B cell (primary cell): Measurements from ENCODE around the gene RP9. TPM values are rescaled to one million over a fixed set of nuclear protein-coding genes. Genes with fewer than 3 reads are reported as not detected.
A peak's percentile ranks its signal among the peaks of the same experiment; 100 is the strongest.

Experiments
- ATAC-seq: fragments of 200-7000 bp; cut with Tn5 transposase; one replicate; pipeline ENCODE4 v1.10.0; 2021; ENCODE audit warnings: low read depth, mild to moderate bottlenecking, moderate number of reproducible peaks, moderate library complexity
- CTCF ChIA-PET: fragments of 350-600 bp; sonication (Branson Sonifier 250); formaldehyde crosslinking; loops from one replicate; lab custom pipeline; 2021; ENCODE audit warnings: antibody characterized with exemption, inconsistent platforms; lab: Charles Lee
- POLR2A ChIA-PET: fragments of 350-600 bp; sonication (Branson Sonifier 250); formaldehyde crosslinking; loops from one replicate; lab custom pipeline; 2021; ENCODE audit warnings: antibody characterized with exemption; lab: Charles Lee
- DNase-seq: peaks from one replicate; pipeline ENCODE4 v3.0.0; 2013
- H2AFZ ChIP-seq: 2 replicates; pipeline ENCODE4 v1.6.1; 2012; ENCODE audit warnings: mild to moderate bottlenecking, low read depth, low read length; ENCODE audit not compliant: insufficient read depth, poor library complexity, severe bottlenecking
- H3K27ac ChIP-seq, 2 donors: 1 replicate in 1 of 2; 2 replicates in 1 of 2; pipeline ENCODE4 v1.5.1; 2012 to 2013; ENCODE audit warnings: low read length in 2 of 2, mild to moderate bottlenecking in 2 of 2, moderate library complexity in 1 of 2
- H3K27me3 ChIP-seq, 4 experiments: fragments of 200-600 bp in 1 of 4; sonication (generic) in 1 of 4; replicated peaks in 1 of 4; 1 replicate in 2 of 4; 2 replicates in 2 of 4; pipeline versions ENCODE4 v1.6.1 to v1.7.0; 2013 to 2016; ENCODE audit warnings: low read length in 3 of 4, mild to moderate bottlenecking in 2 of 4, mixed read lengths in 1 of 4, moderate library complexity in 1 of 4; ENCODE audit not compliant: insufficient read depth in 4 of 4, control insufficient read depth in 3 of 4; ENCODE audit errors: control extremely low read depth in 1 of 4
- H3K36me3 ChIP-seq, 2 experiments: replicated peaks in 1 of 2; 1 replicate in 1 of 2; 2 replicates in 1 of 2; pipeline versions ENCODE4 v1.6.1 to v1.7.1; 2013; ENCODE audit warnings: low read length in 1 of 2; ENCODE audit not compliant: insufficient read depth in 2 of 2, control insufficient read depth in 1 of 2; ENCODE audit errors: control extremely low read depth in 1 of 2, extremely low read depth in 1 of 2
- H3K4me1 ChIP-seq, 2 donors: fragments of 200-600 bp in 1 of 2; sonication (generic) in 1 of 2; 1 replicate in 1 of 2; 2 replicates in 1 of 2; pipeline versions ENCODE4 v1.5.1 to v1.6.1; 2013 to 2017; ENCODE audit warnings: low read length in 2 of 2; ENCODE audit not compliant: control insufficient read depth in 2 of 2, insufficient read depth in 2 of 2
- H3K4me2 ChIP-seq: replicated peaks from 2 replicates; pipeline ENCODE3; 2012; ENCODE audit warnings: mild to moderate bottlenecking, low read depth, low read length; ENCODE audit not compliant: poor library complexity, severe bottlenecking
- H3K4me3 ChIP-seq, 5 experiments: fragments of 200-600 bp in 1 of 5; sonication (generic) in 1 of 5; 1 replicate in 3 of 5; 2 replicates in 2 of 5; pipeline versions ENCODE4 v1.5.1 to v1.7.0; 2011 to 2016; ENCODE audit warnings: low read length in 4 of 5, mild to moderate bottlenecking in 4 of 5, low read depth in 2 of 5, control low read depth in 1 of 5, moderate library complexity in 1 of 5; ENCODE audit not compliant: insufficient read depth in 1 of 5; ENCODE audit errors: control extremely low read depth in 1 of 5, extremely low read depth in 1 of 5
- H3K79me2 ChIP-seq: fragments of 200-600 bp; sonication (generic); one replicate; pipeline ENCODE4 v1.6.0; 2016; ENCODE audit warnings: low read length; ENCODE audit not compliant: control insufficient read depth, insufficient read depth
- H3K9ac ChIP-seq: fragments of 200-600 bp; sonication (generic); 2 replicates; pipeline ENCODE4 v1.6.1; 2017; ENCODE audit warnings: mild to moderate bottlenecking, low read length, moderate library complexity
- H3K9me3 ChIP-seq, 3 donors: one replicate each; pipeline versions ENCODE4 v1.6.1 to v1.7.1; 2013; ENCODE audit warnings: low read length in 2 of 3; ENCODE audit not compliant: control insufficient read depth in 2 of 3, insufficient read depth in 1 of 3; ENCODE audit errors: control extremely low read depth in 1 of 3
- H4K20me1 ChIP-seq: 2 replicates; pipeline ENCODE4 v1.6.0; 2012; ENCODE audit warnings: mild to moderate bottlenecking, low read length; ENCODE audit not compliant: insufficient read depth, control insufficient read depth, poor library complexity, severe bottlenecking
- H3K27ac Mint-ChIP-seq: one replicate; pipeline ENCODE4 v1.8.0; 2021; ENCODE audit warnings: mixed read lengths
- H3K27me3 Mint-ChIP-seq: one replicate; pipeline ENCODE4 v1.8.0; 2021; ENCODE audit warnings: mixed read lengths
- H3K4me1 Mint-ChIP-seq: one replicate; pipeline ENCODE4 v1.8.0; 2021; ENCODE audit warnings: mixed read lengths
- H3K4me3 Mint-ChIP-seq: one replicate; pipeline ENCODE4 v1.8.0; 2021; ENCODE audit warnings: mixed read lengths
- H3K9me3 Mint-ChIP-seq: one replicate; pipeline ENCODE4 v1.8.0; 2022; ENCODE audit warnings: mixed read lengths; ENCODE audit not compliant: insufficient read depth
- EZH2 ChIP-seq: IDR thresholded peaks from 2 replicates; pipeline ENCODE4 v1.6.1; 2012; ENCODE audit warnings: borderline replicate concordance, low read depth, mild to moderate bottlenecking, moderate library complexity, low read length; ENCODE audit not compliant: insufficient read depth, poor library complexity, severe bottlenecking
- WGBS: methylation state at CpG from one replicate; pipeline ENCODE4 v1.1.5; 2013; ENCODE audit warnings: missing lambda C conversion rate; ENCODE audit not compliant: insufficient coverage; 5-methylcytosine and 5-hydroxymethylcytosine counted together
- intact Hi-C: fragments of 100-400 bp; cut with micrococcal nuclease; formaldehyde crosslinking; loops from one replicate; pipeline ENCODE4 v1.10.0; 2022
- polyA plus RNA-seq: library from polyadenylated mRNA; depleted of rRNA; stranded (reverse); fragments of >200 nt; gene quantifications from 2 replicates; pipeline ENCODE4 v1.2.3, GENCODE V29; 2012
- total RNA-seq, 2 donors: library from RNA; stranded (reverse); fragments of 120-200 nt in 1 of 2; gene quantifications; 1 replicate in 1 of 2; 2 replicates in 1 of 2; pipeline versions ENCODE4 v1.2.3 to v1.2.4, GENCODE V29; 2013 to 2022
- TF ChIP-seq, protein P1 (sequence below): fragments of 200-600 bp; IDR thresholded peaks from one replicate; pipeline ENCODE4 v1.8.0; 2022; ENCODE audit warnings: antibody characterized with exemption, mild to moderate bottlenecking

RP9 gene
- total and polyA plus RNA-seq, 2 donors (not counting 1 experiment from before 2014, with no cell fraction given) = 23.0 to 69.4 TPM

DNA sequence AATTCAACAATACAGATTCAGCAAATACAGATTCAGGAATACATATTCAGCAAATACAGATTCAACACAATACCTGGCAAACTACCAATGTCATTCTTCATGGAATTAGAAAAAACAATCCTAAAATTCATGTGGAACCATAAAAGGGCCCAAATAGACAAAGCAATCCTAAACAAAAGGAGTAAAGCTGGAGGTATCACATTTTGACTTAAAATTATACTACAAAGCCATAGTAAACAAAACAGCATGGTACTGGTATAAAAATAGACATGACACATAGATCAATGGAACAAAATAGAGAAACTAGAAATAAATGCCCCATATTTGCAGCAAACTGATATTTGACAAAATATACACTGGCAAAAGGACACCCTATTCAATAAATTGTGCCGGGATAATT lies 43.2 kb downstream of the RP9 start:
- H2AFZ ChIP-seq = no peak overlapping the region
- no peak overlapping the region for H3K9ac ChIP-seq
- intact Hi-C loops = no loop called here
- H3K4me1 ChIP-seq = peaks cover 15 to 17% of the 10 kb centered on the region in 2 donors
- ATAC-seq (no peak), DNase-seq (no peak)
- Mint-ChIP-seq H3K9me3 (peaks cover 8% of the 10 kb centered on the region), H3K4me3 (peak overlapping the region; percentile 18), H3K4me1 (peaks cover 16% of the 10 kb centered on the region), H3K27me3 (no peaks in the 10 kb centered on the region), H3K27ac (no peak overlapping the region)
- no peaks in the 10 kb centered on the region for H3K36me3 ChIP-seq
- TF ChIP-seq, protein P1, sequence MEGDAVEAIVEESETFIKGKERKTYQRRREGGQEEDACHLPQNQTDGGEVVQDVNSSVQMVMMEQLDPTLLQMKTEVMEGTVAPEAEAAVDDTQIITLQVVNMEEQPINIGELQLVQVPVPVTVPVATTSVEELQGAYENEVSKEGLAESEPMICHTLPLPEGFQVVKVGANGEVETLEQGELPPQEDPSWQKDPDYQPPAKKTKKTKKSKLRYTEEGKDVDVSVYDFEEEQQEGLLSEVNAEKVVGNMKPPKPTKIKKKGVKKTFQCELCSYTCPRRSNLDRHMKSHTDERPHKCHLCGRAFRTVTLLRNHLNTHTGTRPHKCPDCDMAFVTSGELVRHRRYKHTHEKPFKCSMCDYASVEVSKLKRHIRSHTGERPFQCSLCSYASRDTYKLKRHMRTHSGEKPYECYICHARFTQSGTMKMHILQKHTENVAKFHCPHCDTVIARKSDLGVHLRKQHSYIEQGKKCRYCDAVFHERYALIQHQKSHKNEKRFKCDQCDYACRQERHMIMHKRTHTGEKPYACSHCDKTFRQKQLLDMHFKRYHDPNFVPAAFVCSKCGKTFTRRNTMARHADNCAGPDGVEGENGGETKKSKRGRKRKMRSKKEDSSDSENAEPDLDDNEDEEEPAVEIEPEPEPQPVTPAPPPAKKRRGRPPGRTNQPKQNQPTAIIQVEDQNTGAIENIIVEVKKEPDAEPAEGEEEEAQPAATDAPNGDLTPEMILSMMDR = no peak
- TF ChIP-seq EZH2 = no peak
- no peaks in the 10 kb centered on the region for H3K27me3 ChIP-seq
- no peak overlapping the region for H3K4me3 ChIP-seq
- no peak overlapping the region for H3K4me2 ChIP-seq
- CTCF ChIA-PET = no interaction called here
- H4K20me1 ChIP-seq = peaks cover 8% of the 10 kb centered on the region
- POLR2A ChIA-PET = no interaction called here
- no peak overlapping the region for H3K27ac ChIP-seq
- 100% methylated on average over 1 of the region's 1 CpG for WGBS
- H3K9me3 ChIP-seq = peaks cover 0 to 26% (median 20%) of the 10 kb centered on the region in 3 donors
- H3K79me2 ChIP-seq = peaks cover 23% of the 10 kb centered on the region

GRCh38 chr7:33062782-33063443 lies 46.3 kb downstream of the RP9 start:
- Histone ChIP-seq H2AFZ (peak overlapping the region; percentile 99), H3K79me2 (peaks cover 54% of the 10 kb centered on the region), H3K4me1 (peaks cover 30% of the 10 kb centered on the region in 2 donors), H3K9ac (peak overlapping the region; percentile 74), H3K9me3 (peaks cover 0 to 12% (median 0%) of the 10 kb centered on the region in 3 donors), H3K4me2 (peak overlapping the region; percentile 76), H3K27me3 (no peaks in the 10 kb centered on the region), H3K4me3 (peak overlapping the region; percentile 19 to 92 (median 75)), H3K36me3 (peaks cover 0 to 8% of the 10 kb centered on the region in 2 experiments), H4K20me1 (peaks cover 31% of the 10 kb centered on the region), H3K27ac (peak overlapping the region; percentile 68 to 79)
- Mint-ChIP-seq H3K27ac (peak overlapping the region; percentile 94), H3K4me1 (peaks cover 39% of the 10 kb centered on the region), H3K27me3 (no peaks in the 10 kb centered on the region), H3K9me3 (peaks cover 8% of the 10 kb centered on the region), H3K4me3 (peak overlapping the region; percentile 91)
- ChIA-PET POLR2A (interaction anchor here (0.7 to 2.5 kb wide), 5 partner anchors 22 to 568 kb away, joined by 4 to 15 read pairs (median 12); partner anchors contain the start of genes AVL9, KBTBD2 and RP9), CTCF (interaction anchor here (0.8 to 4.5 kb wide), 8 partner anchors 10 to 573 kb away, joined by 3 to 38 read pairs (median 5); partner anchors contain the start of genes KBTBD2, LSM5 and RP9)
- under 1% methylated on average over 47 of the region's 50 CpGs for WGBS
- TF ChIP-seq, protein P1 = no peak
- no peak for TF ChIP-seq EZH2
- peak; percentile 98 for DNase-seq
- intact Hi-C loops = loop anchor here (1.0 to 2.0 kb wide), 10 partner anchors 13 to 573 kb away; partner anchors contain the start of genes AVL9, BBS9, LSM5 and RP9
- ATAC-seq = peak; percentile 93
